GM12878 (cell line): Measurements from ENCODE around the gene NCAPD2.

Source experiments
- ATF7 ChIP-seq: fragments of 450-650 bp; IDR thresholded peaks from 2 replicates; pipeline ENCODE4 v1.6.1; 2016; ENCODE audit warnings: low read depth, mild to moderate bottlenecking
- BRCA1 ChIP-seq: IDR thresholded peaks from 2 replicates; pipeline ENCODE4 v1.6.1; 2011; ENCODE audit warnings: low read depth, low read length, improper control_type of control experiment
- CBX5 ChIP-seq: sonication (generic); IDR thresholded peaks from 2 replicates; pipeline ENCODE4 v1.6.1; 2016; ENCODE audit warnings: low read depth, moderate library complexity, mild to moderate bottlenecking, inconsistent platforms
- CHD2 ChIP-seq: IDR thresholded peaks from 2 replicates; pipeline ENCODE4 v1.6.1; 2011; ENCODE audit warnings: low read depth, low read length, improper control_type of control experiment, borderline replicate concordance
- CTCF ChIP-seq, 3 experiments: IDR thresholded peaks in 2 of 3; conservative IDR thresholded peaks in 1 of 3; 2 replicates each; pipeline ENCODE4 v1.5.1; 2011; ENCODE audit warnings: low read depth in 3 of 3, low read length in 3 of 3, mild to moderate bottlenecking in 3 of 3, control low read depth in 2 of 3, moderate library complexity in 2 of 3, inconsistent platforms in 1 of 3, mixed read lengths in 1 of 3; ENCODE audit not compliant: control insufficient read depth in 2 of 3, insufficient read depth in 1 of 3; ENCODE audit errors: extremely low read depth in 1 of 3
- EZH2 ChIP-seq: IDR thresholded peaks from 2 replicates; pipeline ENCODE4 v1.6.1; 2012; ENCODE audit warnings: low read depth, mild to moderate bottlenecking, control low read depth, inconsistent platforms, low read length, borderline replicate concordance; ENCODE audit not compliant: control insufficient read depth
- GABPA ChIP-seq: IDR thresholded peaks from 2 replicates; pipeline ENCODE4 v1.6.1; 2014; ENCODE audit warnings: antibody characterized with exemption, low read depth, mild to moderate bottlenecking, inconsistent platforms
- MAX ChIP-seq: IDR thresholded peaks from 2 replicates; pipeline ENCODE4 v1.6.1; 2012; ENCODE audit warnings: low read depth, low read length, improper control_type of control experiment
- POLR2A ChIP-seq: IDR thresholded peaks from 2 replicates; pipeline ENCODE4 v1.6.1; 2011; ENCODE audit warnings: low read depth, mild to moderate bottlenecking, low read length
- TF ChIP-seq, protein P1 (sequence below): IDR thresholded peaks from 2 replicates; pipeline ENCODE4 v1.6.1; 2011; ENCODE audit warnings: borderline replicate concordance, low read depth, mild to moderate bottlenecking, moderate library complexity, mixed read lengths, low read length; ENCODE audit not compliant: insufficient read depth; ENCODE audit errors: extremely low read length
- TF ChIP-seq, protein P2 (sequence below): IDR thresholded peaks from 2 replicates; pipeline ENCODE4 v1.6.1; 2012; ENCODE audit warnings: mild to moderate bottlenecking, low read depth, low read length
- TF ChIP-seq, protein P3 (sequence below): IDR thresholded peaks from 2 replicates; pipeline ENCODE4 v1.6.1; 2011; ENCODE audit warnings: low read depth, low read length, improper control_type of control experiment, borderline replicate concordance

DNA sequence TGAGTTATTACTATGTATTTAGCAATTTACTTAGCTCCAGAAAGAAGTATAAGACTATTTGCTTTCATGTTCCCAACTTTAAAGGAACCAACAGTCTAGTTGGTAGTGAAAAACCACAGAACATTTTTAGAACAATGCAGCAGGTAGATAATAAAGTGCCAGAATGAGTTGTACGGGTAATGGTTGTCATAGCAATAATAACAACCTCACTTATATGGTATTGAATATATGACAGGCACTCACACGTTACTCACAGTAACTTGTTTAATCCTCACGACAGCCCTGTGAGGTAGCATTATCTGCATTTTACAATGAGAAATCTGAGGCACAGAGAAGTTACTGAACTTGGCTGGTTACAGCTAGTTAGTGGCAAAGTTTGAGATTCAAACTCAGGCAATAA, 29.8 kb downstream of the NCAPD2 start:
- TF ChIP-seq GABPA (no peak), BRCA1 (no peak), POLR2A (no peak), CTCF (IDR thresholded peaks at IDR 0.05 in 2 of 3, conservative IDR thresholded peaks at IDR 0.05 in 1 of 3; ENCODE audit: control insufficient read depth in 2 of 3, extremely low read depth in 1 of 3, insufficient read depth in 1 of 3, low read depth in 3 of 3, low read length in 3 of 3) (no peak), CHD2 (no peak), ATF7 (no peak), CBX5 (no peak), MAX (no peak), EZH2 (no peak)
- TF ChIP-seq, protein P1, sequence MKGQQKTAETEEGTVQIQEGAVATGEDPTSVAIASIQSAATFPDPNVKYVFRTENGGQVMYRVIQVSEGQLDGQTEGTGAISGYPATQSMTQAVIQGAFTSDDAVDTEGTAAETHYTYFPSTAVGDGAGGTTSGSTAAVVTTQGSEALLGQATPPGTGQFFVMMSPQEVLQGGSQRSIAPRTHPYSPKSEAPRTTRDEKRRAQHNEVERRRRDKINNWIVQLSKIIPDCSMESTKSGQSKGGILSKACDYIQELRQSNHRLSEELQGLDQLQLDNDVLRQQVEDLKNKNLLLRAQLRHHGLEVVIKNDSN = no peak
- TF ChIP-seq, protein P2, sequence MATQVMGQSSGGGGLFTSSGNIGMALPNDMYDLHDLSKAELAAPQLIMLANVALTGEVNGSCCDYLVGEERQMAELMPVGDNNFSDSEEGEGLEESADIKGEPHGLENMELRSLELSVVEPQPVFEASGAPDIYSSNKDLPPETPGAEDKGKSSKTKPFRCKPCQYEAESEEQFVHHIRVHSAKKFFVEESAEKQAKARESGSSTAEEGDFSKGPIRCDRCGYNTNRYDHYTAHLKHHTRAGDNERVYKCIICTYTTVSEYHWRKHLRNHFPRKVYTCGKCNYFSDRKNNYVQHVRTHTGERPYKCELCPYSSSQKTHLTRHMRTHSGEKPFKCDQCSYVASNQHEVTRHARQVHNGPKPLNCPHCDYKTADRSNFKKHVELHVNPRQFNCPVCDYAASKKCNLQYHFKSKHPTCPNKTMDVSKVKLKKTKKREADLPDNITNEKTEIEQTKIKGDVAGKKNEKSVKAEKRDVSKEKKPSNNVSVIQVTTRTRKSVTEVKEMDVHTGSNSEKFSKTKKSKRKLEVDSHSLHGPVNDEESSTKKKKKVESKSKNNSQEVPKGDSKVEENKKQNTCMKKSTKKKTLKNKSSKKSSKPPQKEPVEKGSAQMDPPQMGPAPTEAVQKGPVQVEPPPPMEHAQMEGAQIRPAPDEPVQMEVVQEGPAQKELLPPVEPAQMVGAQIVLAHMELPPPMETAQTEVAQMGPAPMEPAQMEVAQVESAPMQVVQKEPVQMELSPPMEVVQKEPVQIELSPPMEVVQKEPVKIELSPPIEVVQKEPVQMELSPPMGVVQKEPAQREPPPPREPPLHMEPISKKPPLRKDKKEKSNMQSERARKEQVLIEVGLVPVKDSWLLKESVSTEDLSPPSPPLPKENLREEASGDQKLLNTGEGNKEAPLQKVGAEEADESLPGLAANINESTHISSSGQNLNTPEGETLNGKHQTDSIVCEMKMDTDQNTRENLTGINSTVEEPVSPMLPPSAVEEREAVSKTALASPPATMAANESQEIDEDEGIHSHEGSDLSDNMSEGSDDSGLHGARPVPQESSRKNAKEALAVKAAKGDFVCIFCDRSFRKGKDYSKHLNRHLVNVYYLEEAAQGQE = no peak
- TF ChIP-seq, protein P3, sequence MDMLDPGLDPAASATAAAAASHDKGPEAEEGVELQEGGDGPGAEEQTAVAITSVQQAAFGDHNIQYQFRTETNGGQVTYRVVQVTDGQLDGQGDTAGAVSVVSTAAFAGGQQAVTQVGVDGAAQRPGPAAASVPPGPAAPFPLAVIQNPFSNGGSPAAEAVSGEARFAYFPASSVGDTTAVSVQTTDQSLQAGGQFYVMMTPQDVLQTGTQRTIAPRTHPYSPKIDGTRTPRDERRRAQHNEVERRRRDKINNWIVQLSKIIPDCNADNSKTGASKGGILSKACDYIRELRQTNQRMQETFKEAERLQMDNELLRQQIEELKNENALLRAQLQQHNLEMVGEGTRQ = no peak
